ENCODE results near the gene HIVEP3. TPM values are rescaled to one million over a fixed set of nuclear protein-coding genes. Genes with fewer than 3 reads are reported as not detected.

HIVEP3 gene
- total RNA-seq, 1 experiment from 2014 or later: 1.4 TPM

DNA sequence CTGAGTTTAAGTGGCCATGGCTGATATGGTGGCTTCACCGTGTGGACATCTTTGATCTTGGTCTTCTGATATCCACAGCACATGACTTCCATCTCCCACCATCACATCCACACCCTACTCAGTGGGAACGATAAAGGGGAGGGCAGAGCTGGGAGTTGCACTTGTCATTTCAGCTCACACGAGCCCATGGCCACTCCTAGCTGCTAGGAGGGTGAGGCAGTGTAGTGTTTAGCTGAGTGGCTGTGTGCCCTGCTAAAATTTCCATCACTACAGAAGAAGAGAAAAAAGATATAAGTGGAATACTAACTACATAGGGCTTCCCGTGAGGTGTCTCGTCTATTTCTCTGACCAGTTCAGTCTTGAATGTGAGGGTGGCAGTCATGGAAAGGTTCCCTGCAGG, 310.9 kb downstream of the HIVEP3 start:
- DNase-seq: no peak
- Histone ChIP-seq H3K4ac (ENCODE audit: low read depth, low read length) (no peak overlapping the region), H3K9me3 (ENCODE audit: control insufficient read depth, low read depth, low read length) (no peaks in the 10 kb centered on the region), H2BK5ac (ENCODE audit: insufficient read length, low read length) (no peak overlapping the region), H4K91ac (ENCODE audit: insufficient read length, low read depth, low read length) (no peak overlapping the region), H3K18ac (ENCODE audit: insufficient read length, low read depth, low read length) (no peak overlapping the region), H3K27me3 (ENCODE audit: insufficient read depth, low read length) (no peaks in the 10 kb centered on the region), H3K79me2 (ENCODE audit: insufficient read depth, low read length) (no peaks in the 10 kb centered on the region), H3K23me2 (ENCODE audit: insufficient read length, low read depth, low read length, poor library complexity, severe bottlenecking) (no peaks in the 10 kb centered on the region), H2AFZ (ENCODE audit: low read length) (no peak overlapping the region), H3K79me1 (ENCODE audit: insufficient read depth, low read depth, low read length, poor library complexity, severe bottlenecking) (no peaks in the 10 kb centered on the region), H3K56ac (ENCODE audit: insufficient read length, low read depth, low read length) (no peak overlapping the region), H2BK15ac (ENCODE audit: low read depth, low read length) (no peak overlapping the region), H3T11ph (ENCODE audit: low read length) (no peak overlapping the region), H3K27ac (ENCODE audit: insufficient read length, low read depth, low read length) (no peak overlapping the region), H2BK120ac (ENCODE audit: low read depth, low read length, poor library complexity, severe bottlenecking) (no peak overlapping the region), H4K8ac (replicated peaks; ENCODE audit: insufficient read length, low read depth, low read length) (no peak overlapping the region), H2AK5ac (ENCODE audit: insufficient read length, low read length) (no peak overlapping the region), H2BK12ac (ENCODE audit: insufficient read length, low read depth, low read length) (no peak overlapping the region), H3K4me1 (ENCODE audit: insufficient read depth, low read length) (no peaks in the 10 kb centered on the region), H3K9ac (ENCODE audit: extremely low read depth, insufficient read length, low read length) (no peak overlapping the region), H3K23ac (ENCODE audit: insufficient read length, low read depth, low read length) (no peak overlapping the region), H2BK20ac (ENCODE audit: low read depth, low read length, poor library complexity, severe bottlenecking) (no peak overlapping the region), H3K4me2 (ENCODE audit: insufficient read depth, insufficient read length, low read length) (no peak overlapping the region), H3K14ac (ENCODE audit: insufficient read depth, low read length) (no peak overlapping the region), H4K5ac (ENCODE audit: insufficient read length, low read depth, low read length) (no peak overlapping the region), H4K20me1 (ENCODE audit: control insufficient read depth, insufficient read depth, insufficient read length) (no peaks in the 10 kb centered on the region)
- Mint-ChIP-seq H3K4me3 (no peak overlapping the region), H3K27me3 (ENCODE audit: low read depth) (peaks cover 2% of the 10 kb centered on the region), H3K9me3 (no peaks in the 10 kb centered on the region; a peak in 1 of 5 replicates), H3K27ac (no peak overlapping the region), H3K4me1 (peaks cover 0 to 5% of the 10 kb centered on the region in 2 experiments; a peak in 2 of 4 replicates), H3K36me3 (ENCODE audit: insufficient read depth in 1 of 3, low read depth in 3 of 3) (no peaks in the 10 kb centered on the region)
- WGBS (ENCODE audit: extremely low coverage, insufficient read length, low lambda C conversion rate): no CpG with 5 or more reads among the region's 5 CpGs
- TF ChIP-seq, protein P1, sequence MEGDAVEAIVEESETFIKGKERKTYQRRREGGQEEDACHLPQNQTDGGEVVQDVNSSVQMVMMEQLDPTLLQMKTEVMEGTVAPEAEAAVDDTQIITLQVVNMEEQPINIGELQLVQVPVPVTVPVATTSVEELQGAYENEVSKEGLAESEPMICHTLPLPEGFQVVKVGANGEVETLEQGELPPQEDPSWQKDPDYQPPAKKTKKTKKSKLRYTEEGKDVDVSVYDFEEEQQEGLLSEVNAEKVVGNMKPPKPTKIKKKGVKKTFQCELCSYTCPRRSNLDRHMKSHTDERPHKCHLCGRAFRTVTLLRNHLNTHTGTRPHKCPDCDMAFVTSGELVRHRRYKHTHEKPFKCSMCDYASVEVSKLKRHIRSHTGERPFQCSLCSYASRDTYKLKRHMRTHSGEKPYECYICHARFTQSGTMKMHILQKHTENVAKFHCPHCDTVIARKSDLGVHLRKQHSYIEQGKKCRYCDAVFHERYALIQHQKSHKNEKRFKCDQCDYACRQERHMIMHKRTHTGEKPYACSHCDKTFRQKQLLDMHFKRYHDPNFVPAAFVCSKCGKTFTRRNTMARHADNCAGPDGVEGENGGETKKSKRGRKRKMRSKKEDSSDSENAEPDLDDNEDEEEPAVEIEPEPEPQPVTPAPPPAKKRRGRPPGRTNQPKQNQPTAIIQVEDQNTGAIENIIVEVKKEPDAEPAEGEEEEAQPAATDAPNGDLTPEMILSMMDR (conservative IDR thresholded peaks at IDR 0.05): no peak

Measured in H9 (cell line).